Upper lobe of right lung (tissue), 1 donor: ENCODE results near the gene RALGAPA1. TPM values are rescaled to one million over a fixed set of nuclear protein-coding genes. Genes with fewer than 3 reads are reported as not detected.

ENCODE experiments used
- ATAC-seq: fragments of 200-7000 bp; cut with Tn5 transposase; one replicate; pipeline ENCODE4 v1.9.1; 2020; ENCODE audit warnings: mild to moderate bottlenecking, moderate library complexity
- DNase-seq: peaks from one replicate; pipeline ENCODE4 v3.0.0-alpha.2; 2020
- H3K27ac ChIP-seq: fragments of 200-600 bp; one replicate; pipeline ENCODE4 v1.8.0; 2022
- H3K27me3 ChIP-seq: fragments of 200-600 bp; one replicate; pipeline ENCODE4 v1.8.0; 2022; ENCODE audit warnings: mild to moderate bottlenecking
- H3K36me3 ChIP-seq: fragments of 200-600 bp; one replicate; pipeline ENCODE4 v1.8.0; 2022
- H3K4me1 ChIP-seq: fragments of 200-600 bp; one replicate; pipeline ENCODE4 v1.8.0; 2022
- H3K4me3 ChIP-seq: fragments of 200-600 bp; one replicate; pipeline ENCODE4 v1.8.0; 2022; ENCODE audit warnings: mild to moderate bottlenecking
- H3K9me3 ChIP-seq: fragments of 200-600 bp; one replicate; pipeline ENCODE4 v1.8.0; 2022
- CTCF ChIP-seq: fragments of 200-600 bp; IDR thresholded peaks from one replicate; pipeline ENCODE4 v1.8.0; 2022; ENCODE audit warnings: antibody characterized with exemption
- intact Hi-C: fragments of 100-400 bp; cut with DNase I; formaldehyde crosslinking; loops from one replicate; pipeline ENCODE4 v1.11.0; 2022
- total RNA-seq: library from RNA; stranded (reverse); fragmentation: NEBNext Ultra II Directional; extraction: Animal tissue kit (Norgen Biotek cat#: 25700); gene quantifications from one replicate; pipeline ENCODE4 v1.2.1, GENCODE V29; 2021
- donor health status: DM: no; HTN: yes; CAD: no; lungs with severe emphysema.

RALGAPA1 gene
- total RNA-seq, 1 donor from 2014 or later: 58.9 TPM

DNA sequence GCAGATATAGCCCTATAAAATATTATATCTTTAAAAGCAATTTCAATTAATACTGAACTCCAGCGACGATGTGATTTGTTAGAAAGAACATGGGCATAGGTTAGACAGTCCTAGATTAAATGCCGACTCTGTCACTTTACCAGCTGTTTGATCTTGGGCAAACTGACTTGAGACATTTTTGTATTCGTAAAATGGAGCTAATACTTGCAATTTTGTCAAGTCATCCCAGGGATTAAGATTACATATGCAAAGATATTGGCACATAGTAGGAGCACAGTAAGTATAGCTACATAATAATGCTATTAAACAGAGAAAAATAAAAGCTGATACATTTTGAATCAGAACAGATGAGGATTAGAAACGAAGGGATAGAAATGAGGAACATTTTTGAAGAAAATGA, 266.1 kb downstream of the RALGAPA1 start:
- DNase-seq (no peak), ATAC-seq (no peak)
- H3K4me3 ChIP-seq: no peak overlapping the region
- no peaks in the 10 kb centered on the region for H3K4me1 ChIP-seq
- H3K27ac ChIP-seq: no peak overlapping the region
- H3K9me3 ChIP-seq: no peaks in the 10 kb centered on the region
- no peaks in the 10 kb centered on the region for H3K27me3 ChIP-seq
- no peaks in the 10 kb centered on the region for H3K36me3 ChIP-seq
- TF ChIP-seq CTCF: no peak
- intact Hi-C loops: no loop called here

- Histone ChIP-seq H3K9me3 (no peaks in the 10 kb centered on the region), H3K4me3 (no peak overlapping the region), H3K27me3 (peaks cover 10% of the 10 kb centered on the region), H3K36me3 (no peaks in the 10 kb centered on the region), H3K4me1 (peaks cover 5% of the 10 kb centered on the region), H3K27ac (no peak overlapping the region)
- TF ChIP-seq CTCF: no peak
- DNase-seq: no peak
- ATAC-seq: no peak
- intact Hi-C loops: no loop called here
Observed at GRCh38 chr14:35539969-35540368, 269.1 kb downstream of the RALGAPA1 start.

DNA sequence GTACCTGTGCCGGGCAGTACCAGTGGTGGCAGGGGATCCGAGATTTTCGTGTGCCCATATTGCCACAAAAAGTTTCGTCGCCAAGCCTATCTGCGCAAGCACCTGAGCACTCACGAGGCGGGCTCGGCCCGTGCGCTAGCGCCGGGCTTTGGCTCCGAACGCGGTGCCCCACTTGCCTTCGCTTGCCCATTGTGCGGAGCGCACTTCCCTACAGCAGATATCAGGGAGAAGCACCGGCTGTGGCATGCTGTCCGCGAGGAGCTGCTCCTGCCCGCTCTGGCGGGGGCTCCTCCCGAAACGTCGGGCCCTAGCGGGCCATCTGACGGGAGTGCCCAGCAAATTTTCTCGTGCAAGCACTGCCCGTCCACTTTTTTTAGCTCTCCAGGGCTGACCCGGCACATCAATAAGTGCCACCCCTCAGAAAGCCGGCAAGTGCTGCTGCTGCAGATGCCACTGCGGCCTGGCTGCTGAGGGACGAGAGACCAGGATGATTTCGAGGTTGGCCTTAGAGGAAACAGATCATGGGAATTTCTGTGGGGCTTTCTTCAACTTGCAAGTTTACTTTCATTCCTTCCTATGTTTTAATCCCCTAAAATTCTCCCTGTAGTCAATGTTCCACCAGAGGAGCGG, 273.5 kb downstream of the RALGAPA1 start:
- ATAC-seq: no peak
- DNase-seq: no peak
- Histone ChIP-seq H3K9me3 (no peaks in the 10 kb centered on the region), H3K4me1 (peaks cover 22% of the 10 kb centered on the region), H3K27me3 (peaks cover 50% of the 10 kb centered on the region), H3K27ac (no peak overlapping the region), H3K36me3 (no peaks in the 10 kb centered on the region), H3K4me3 (no peak overlapping the region)
- intact Hi-C loops: no loop called here
- no peak for TF ChIP-seq CTCF

- H3K4me1 ChIP-seq: peaks cover 22% of the 10 kb centered on the region
- intact Hi-C loops: no loop called here
- H3K27ac ChIP-seq: no peak overlapping the region
- H3K4me3 ChIP-seq: peak overlapping the region; percentile 51
- DNase-seq (peak; percentile 82), ATAC-seq (peak; percentile 97)
- TF ChIP-seq CTCF: no peak
- H3K27me3 ChIP-seq: peaks cover 50% of the 10 kb centered on the region
- no peaks in the 10 kb centered on the region for H3K9me3 ChIP-seq
- H3K36me3 ChIP-seq: no peaks in the 10 kb centered on the region
Observed at GRCh38 chr14:35534873-35535482, 274.1 kb downstream of the RALGAPA1 start.

GRCh38 chr14:35534208-35534872, 274.8 kb downstream of the RALGAPA1 start:
- H3K9me3 ChIP-seq: no peaks in the 10 kb centered on the region
- no peak for TF ChIP-seq CTCF
- no peaks in the 10 kb centered on the region for H3K36me3 ChIP-seq
- intact Hi-C loops: no loop called here
- ATAC-seq: no peak
- H3K27ac ChIP-seq: no peak overlapping the region
- peak overlapping the region; percentile 51 for H3K4me3 ChIP-seq
- peaks cover 22% of the 10 kb centered on the region for H3K4me1 ChIP-seq
- DNase-seq: peak; percentile 66
- H3K27me3 ChIP-seq: peaks cover 50% of the 10 kb centered on the region
